ENCODE results near the gene EEIG1.

DNA sequence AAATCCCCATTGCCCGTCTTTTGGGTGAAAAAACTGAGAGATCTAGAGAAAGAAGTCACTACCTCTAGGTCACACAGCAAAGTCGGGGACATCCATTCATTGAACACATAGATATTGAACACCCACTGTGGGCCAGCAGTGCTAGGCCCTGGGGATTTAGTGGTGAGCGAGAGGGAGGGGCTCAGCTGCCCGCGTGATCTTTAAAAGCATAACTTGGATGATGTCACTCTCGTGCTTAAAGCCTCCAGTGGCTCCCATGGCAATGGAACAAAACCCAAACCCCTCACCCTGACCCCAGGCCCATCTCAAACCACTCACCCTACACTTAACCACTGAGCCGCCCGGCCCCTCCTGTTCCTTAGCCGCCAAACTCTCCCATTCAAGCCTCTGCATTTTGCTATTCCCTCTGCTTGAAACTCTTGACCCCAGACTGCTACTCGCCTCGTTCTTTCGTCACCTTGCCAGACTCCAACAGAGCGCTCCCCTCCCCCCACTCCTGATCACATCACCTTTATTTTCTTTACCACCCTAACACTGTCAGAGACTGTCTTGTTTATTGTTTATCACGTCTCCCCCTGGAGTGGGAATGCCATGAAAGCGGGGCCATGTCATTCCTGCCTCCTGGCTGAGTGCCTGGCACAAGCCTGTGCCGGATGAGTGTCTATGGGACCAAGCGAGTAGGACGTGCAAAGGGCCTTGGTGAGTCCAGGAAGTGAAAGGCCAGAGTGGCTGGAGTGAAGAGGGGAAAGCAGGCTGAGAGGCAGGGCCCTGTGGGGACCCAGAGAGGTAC, 49.5 kb downstream of the EEIG1 start:
- TF ChIP-seq ZNF274 (IDR thresholded peaks at IDR 0.05; ENCODE audit: low read depth, low read length): no peak
- TF ChIP-seq SUZ12 (IDR thresholded peaks at IDR 0.05; ENCODE audit: extremely low read depth, insufficient read depth, insufficient read length): no peak
- no peak for TF ChIP-seq YY1 (IDR thresholded peaks at IDR 0.05; ENCODE audit: insufficient read depth, insufficient read length)

All from NT2/D1 (cell line).